ENCODE results near the gene GOLT1A.

- TF ChIP-seq POLR2AphosphoS5 (IDR thresholded peaks at IDR 0.05) (peak; percentile 22), EP300 (IDR thresholded peaks at IDR 0.05) (no peak), POLR2A (IDR thresholded peaks at IDR 0.05) (no peak)
- TF ChIP-seq, protein P1, sequence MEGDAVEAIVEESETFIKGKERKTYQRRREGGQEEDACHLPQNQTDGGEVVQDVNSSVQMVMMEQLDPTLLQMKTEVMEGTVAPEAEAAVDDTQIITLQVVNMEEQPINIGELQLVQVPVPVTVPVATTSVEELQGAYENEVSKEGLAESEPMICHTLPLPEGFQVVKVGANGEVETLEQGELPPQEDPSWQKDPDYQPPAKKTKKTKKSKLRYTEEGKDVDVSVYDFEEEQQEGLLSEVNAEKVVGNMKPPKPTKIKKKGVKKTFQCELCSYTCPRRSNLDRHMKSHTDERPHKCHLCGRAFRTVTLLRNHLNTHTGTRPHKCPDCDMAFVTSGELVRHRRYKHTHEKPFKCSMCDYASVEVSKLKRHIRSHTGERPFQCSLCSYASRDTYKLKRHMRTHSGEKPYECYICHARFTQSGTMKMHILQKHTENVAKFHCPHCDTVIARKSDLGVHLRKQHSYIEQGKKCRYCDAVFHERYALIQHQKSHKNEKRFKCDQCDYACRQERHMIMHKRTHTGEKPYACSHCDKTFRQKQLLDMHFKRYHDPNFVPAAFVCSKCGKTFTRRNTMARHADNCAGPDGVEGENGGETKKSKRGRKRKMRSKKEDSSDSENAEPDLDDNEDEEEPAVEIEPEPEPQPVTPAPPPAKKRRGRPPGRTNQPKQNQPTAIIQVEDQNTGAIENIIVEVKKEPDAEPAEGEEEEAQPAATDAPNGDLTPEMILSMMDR (IDR thresholded peaks at IDR 0.05): no peak
These were observed 40.4 kb upstream of the GOLT1A start for GRCh38 chr1:204254031-204254661.
